GM19455 (cell line): ENCODE results near the gene DPT.

Experiments used
- ATAC-seq: cut with Tn5 transposase; IDR thresholded peaks from one replicate; pipeline ENCODE4 v1.9.1; 2021; ENCODE audit not compliant: unreplicated experiment

The DPT gene

GRCh38 chr1:168706391-168706992 lies 22.5 kb downstream of the DPT start:
- ATAC-seq = no peak

GRCh38 chr1:168700575-168701268 lies 28.3 kb downstream of the DPT start:
- no peak for ATAC-seq

DNA sequence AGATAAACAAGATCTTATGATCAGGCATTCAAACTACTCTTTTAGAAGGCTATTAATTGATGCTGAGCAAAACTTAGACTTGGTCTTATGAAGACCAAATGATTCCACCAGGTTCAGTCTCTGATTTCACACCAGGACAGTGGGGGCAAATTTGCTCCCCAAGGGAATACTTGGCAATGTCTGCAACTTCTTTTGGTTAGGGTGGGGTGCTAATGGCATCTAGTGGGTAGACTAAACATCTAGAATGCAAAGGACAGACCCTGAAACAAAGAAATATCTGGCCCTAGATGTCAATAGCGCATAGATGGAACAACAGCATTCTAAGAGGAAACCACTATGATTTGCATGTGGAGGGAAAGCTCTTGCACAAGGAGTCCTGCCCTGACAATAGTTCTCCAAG lies 30.6 kb downstream of the DPT start:
- ATAC-seq = no peak

DNA sequence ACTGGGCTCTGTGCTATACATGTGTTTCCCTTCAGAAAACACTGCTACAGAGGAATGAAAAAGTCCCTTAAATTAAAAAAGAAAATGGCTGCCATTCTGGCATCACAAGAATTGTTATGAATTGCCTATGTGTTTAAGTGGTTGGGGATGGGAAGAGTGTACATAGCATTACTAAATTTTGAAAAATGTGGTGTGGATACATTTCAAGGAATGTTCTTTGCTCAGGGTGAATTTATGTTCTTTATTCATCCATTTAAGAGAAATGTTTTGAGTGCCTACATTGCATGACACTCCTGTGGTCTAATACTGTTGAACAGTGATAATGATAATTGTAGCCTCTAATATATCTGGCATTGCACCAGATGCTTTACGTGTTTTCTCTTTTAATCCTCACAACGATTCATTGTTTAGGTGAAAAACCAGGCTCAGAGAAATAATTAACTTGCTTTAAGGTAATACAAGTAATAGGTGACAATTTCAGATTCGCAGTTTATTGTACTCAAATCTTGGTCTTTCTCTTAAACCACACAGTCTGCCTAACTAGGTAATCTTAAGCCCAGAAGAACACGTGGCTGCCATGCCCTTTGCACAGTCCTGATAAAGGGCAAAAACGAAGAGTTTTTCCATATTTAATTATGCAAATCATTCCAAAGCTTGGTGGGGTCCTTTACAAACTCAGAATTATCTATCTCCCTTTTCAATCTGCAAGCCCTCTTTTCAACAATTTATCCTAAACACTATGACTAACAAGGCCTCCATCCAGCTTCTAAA lies 31.5 kb downstream of the DPT start:
- no peak for ATAC-seq

GRCh38 chr1:168696125-168696760 lies 32.8 kb downstream of the DPT start:
- no peak for ATAC-seq

DNA sequence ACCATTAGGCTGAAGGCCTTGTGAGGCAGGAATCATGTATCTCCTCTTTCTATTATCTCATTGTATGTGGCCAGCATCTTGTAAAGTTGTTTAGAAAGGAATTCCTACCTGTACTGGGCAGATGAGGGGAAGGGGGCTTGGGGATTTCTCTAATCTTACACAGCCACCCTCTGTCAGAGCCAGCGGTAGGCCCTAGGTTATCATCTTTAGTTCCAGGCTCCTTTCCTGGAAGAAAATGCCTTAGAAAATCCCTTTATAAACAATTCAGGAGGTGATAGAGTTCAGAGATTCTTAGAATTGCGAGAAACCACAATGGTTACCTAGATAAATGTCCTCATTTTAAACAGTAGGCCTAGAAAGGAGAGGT lies 35.2 kb downstream of the DPT start:
- ATAC-seq = no peak

GRCh38 chr1:168693197-168693871 lies 35.7 kb downstream of the DPT start:
- no peak for ATAC-seq

GRCh38 chr1:168692472-168692871 lies 36.5 kb downstream of the DPT start:
- ATAC-seq = no peak

DNA sequence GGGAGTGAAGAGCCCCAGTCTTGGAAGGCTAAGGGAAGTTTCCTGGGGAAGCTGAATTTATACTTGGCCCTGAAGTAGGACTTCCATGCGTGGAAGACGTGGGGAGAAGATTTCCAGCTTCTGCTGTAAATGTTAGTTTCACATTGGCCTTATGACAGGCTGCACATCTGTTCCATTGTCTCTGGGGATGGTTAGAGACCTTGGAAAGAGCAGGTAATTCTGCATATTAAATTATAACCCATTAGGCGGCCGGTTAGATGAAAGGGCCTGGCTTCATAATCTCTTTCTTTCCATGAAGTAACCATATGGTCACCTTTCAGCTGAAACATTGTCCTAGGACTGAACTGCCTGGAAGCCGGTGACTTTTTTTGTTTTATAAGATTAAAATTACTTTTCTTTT lies 37.5 kb downstream of the DPT start:
- ATAC-seq = no peak

DNA sequence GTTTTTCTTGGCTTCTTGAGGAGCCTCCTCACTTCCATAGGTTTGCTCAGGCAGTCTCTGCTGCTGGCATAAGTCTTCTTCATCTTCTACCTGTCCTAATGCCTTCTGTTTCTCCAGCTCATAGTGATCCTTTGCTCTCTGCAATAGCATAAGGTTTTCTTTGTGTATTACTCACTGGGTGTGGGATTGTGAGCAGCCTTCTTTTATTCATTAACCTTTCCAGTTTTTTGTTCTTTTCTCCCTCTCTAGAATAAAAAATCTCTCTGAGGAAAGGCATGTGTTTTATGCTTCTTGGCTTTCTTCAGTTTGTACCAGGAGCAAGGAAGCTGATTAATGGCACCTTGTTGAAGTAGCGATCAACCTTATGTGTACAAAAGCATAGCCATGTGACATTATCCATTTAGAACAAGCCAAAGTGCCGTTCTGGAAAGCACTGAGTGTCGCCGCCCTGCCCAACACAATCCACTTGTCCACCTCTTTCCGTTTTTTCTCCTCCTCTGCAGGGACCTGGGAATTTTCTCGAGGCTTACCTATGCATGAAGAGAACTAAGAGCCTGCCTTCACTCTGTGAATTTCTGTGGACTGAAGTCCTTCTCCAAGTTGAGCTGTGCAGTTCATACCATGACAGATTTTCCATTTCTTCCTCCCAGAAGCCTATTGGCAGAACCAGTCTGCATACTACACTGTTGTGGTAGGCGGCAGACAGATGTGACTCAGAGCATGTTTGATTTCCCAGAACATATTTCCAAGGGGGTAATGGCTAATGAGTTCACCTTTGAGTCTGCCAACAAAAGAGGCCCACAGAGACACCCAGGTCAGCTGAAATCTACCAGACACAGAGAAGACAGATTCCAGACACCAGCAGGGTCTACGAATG lies 39.0 kb downstream of the DPT start:
- no peak for ATAC-seq

- ATAC-seq = no peak
Measured at GRCh38 chr1:168689327-168689657, 39.7 kb downstream of the DPT start.

DNA sequence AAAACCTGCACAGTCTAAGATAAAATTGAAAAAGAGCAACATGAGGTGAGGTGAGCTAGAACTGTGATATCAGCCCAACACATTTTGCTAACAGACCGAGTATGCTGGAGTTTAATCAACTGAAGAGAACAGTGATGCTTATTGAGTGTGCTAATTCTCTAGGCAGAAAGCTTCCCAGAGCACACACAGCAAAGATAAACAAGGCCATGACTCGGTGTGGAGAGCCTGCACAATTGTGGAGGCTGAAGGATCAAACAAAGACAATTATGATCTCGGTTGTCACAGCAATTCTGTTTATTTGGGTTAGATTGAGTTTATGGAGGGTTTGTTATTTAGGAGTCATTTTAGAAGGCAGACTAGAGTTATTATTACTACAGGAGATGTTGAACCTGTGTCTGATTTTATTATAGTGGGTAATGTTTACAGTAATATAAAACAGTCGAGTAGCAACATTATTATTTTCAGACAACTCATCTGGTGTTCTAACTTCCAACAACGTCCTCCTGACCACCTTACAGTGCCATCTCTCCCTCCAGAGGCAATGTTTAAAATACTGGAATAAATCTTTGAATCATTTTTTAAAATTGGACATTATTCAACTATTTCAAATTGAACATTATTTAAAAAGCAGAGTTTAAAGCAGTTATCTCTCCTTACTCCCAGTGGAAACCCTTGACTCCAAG lies 40.2 kb downstream of the DPT start:
- ATAC-seq = no peak

- no peak for ATAC-seq
Measured at GRCh38 chr1:168687816-168688215, 41.2 kb downstream of the DPT start.

DNA sequence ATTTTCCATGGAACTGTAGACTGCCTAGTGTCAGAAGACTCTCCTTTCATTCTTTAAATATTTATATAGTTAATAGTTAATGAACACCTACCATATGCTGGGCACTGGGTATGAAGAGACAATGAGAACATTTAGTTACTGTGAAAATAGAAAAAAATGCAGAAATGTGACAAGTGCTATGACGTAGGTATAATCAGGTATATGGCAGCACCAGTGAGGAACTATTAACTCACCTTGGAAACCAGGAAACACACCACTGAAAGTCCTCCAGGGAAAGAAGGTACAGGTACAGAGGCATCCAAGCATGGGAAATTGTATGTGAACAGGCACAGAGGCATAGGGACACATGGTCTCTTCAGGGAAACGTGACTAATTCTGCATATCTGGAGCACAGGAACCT lies 42.3 kb downstream of the DPT start:
- ATAC-seq = no peak

DNA sequence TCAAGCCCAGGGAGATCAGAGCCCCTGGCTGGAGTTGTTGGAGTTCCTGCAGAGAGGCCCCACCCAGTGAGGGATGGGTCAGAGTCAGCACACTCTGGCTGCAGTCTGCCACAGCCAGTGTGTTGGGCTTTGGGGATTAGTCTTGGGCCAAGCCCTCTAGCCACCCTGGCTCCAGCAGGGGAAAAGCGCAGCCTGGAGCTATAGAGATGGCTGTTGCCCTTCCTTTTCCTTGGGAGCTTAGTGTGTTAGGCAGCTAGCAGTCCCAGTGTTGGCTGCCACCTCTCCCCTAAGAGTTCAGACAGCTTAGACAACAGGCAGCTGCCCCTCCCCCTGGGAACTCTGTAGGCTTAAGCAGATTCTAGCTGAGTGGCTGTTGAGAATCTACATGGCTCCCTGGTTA lies 45.1 kb downstream of the DPT start:
- ATAC-seq = no peak

GRCh38 chr1:168676861-168677260 lies 52.1 kb downstream of the DPT start:
- ATAC-seq = no peak

GRCh38 chr1:168676029-168676812 lies 52.8 kb downstream of the DPT start:
- ATAC-seq = no peak

GRCh38 chr1:168673974-168674683 lies 54.9 kb downstream of the DPT start:
- ATAC-seq = no peak
